Upper lobe of left lung (tissue), 4 donors: ENCODE data around the gene CRIP2.

ENCODE experiments used
- CTCF ChIP-seq, 6 experiments: fragments of 450-650 bp in 4 of 6; fragments of 200-600 bp in 2 of 6; sonication (generic) in 2 of 6; IDR thresholded peaks; one replicate each; pipeline ENCODE4 v1.5.1; 2016 to 2019; ENCODE audit warnings: antibody characterized with exemption in 6 of 6
- EP300 ChIP-seq, 4 donors: sonication (generic); formaldehyde crosslinking; IDR thresholded peaks; one replicate each; pipeline ENCODE4 v1.5.1; 2017; ENCODE audit warnings: antibody characterized with exemption in 4 of 4, control low read depth in 2 of 4
- POLR2A ChIP-seq, 4 donors: fragments of 450-650 bp; IDR thresholded peaks; one replicate each; pipeline ENCODE4 v1.5.1; 2016 to 2017; ENCODE audit warnings: antibody characterized with exemption in 4 of 4, mild to moderate bottlenecking in 2 of 4
- POLR2AphosphoS5 ChIP-seq, 2 donors: sonication (generic); formaldehyde crosslinking; IDR thresholded peaks; one replicate each; pipeline ENCODE4 v1.5.1; 2017; ENCODE audit warnings: antibody characterized with exemption in 2 of 2

GRCh38 chr14:105466531-105467248 lies 7.9 kb upstream of the CRIP2 start:
- TF ChIP-seq CTCF (IDR thresholded peaks at IDR 0.05) = no peak
- TF ChIP-seq EP300 (IDR thresholded peaks at IDR 0.05) = no peak
- TF ChIP-seq POLR2A (IDR thresholded peaks at IDR 0.05) = no peak
- no peak for TF ChIP-seq POLR2AphosphoS5 (IDR thresholded peaks at IDR 0.05)
